H1 (cell line): ENCODE data around the gene LCAT. TPM values are rescaled to one million over a fixed set of nuclear protein-coding genes. Genes with fewer than 3 reads are reported as not detected.

Source experiments
- CTCF ChIA-PET: fragments of 300-600 bp; sonication (Branson Sonifier 250); formaldehyde crosslinking; loops from one replicate; lab custom pipeline; 2021; ENCODE audit not compliant: partially characterized antibody; lab: Charles Lee
- POLR2A ChIA-PET: fragments of 300-600 bp; sonication (Branson Sonifier 250); formaldehyde crosslinking; loops from one replicate; lab custom pipeline; 2021; ENCODE audit warnings: inconsistent platforms; ENCODE audit not compliant: partially characterized antibody; lab: Charles Lee
- DNase-seq, 2 experiments: peaks; one replicate each; pipeline versions ENCODE4 v3.0.0 to v3.0.0-alpha.2; 2010 to 2022; ENCODE audit warnings: low spot score in 2 of 2, low read depth in 1 of 2, mixed read lengths in 1 of 2
- FAIRE-seq: peaks from 2 replicates; lab custom pipeline; 2011; peaks lifted over from hg19 to GRCh38; lab: Jason Lieb, UNC
- H2AFZ ChIP-seq: 2 replicates; pipeline ENCODE4 v1.8.1; 2012; ENCODE audit warnings: low read length, inconsistent platforms
- H2AK5ac ChIP-seq: 2 replicates; pipeline ENCODE4 v1.6.1; 2013; ENCODE audit warnings: low read depth, low read length
- H2BK120ac ChIP-seq: replicated peaks from 2 replicates; pipeline ENCODE3; 2013; ENCODE audit warnings: low read depth, low read length, inconsistent platforms
- H2BK12ac ChIP-seq: 2 replicates; pipeline ENCODE4 v1.6.1; 2013; ENCODE audit warnings: low read depth, low read length
- H2BK15ac ChIP-seq: 2 replicates; pipeline ENCODE4 v1.6.1; 2013; ENCODE audit warnings: low read length
- H2BK20ac ChIP-seq: 2 replicates; pipeline ENCODE4 v1.6.1; 2013; ENCODE audit warnings: low read length
- H2BK5ac ChIP-seq: 2 replicates; pipeline ENCODE4 v1.6.1; 2013; ENCODE audit warnings: low read depth, low read length
- H3K14ac ChIP-seq: 2 replicates; pipeline ENCODE4 v1.6.1; 2013; ENCODE audit warnings: inconsistent platforms; ENCODE audit not compliant: insufficient read length
- H3K18ac ChIP-seq: 2 replicates; pipeline ENCODE4 v1.6.1; 2013; ENCODE audit warnings: low read length; ENCODE audit errors: extremely low read depth
- H3K23ac ChIP-seq: 2 replicates; pipeline ENCODE4 v1.6.1; 2013; ENCODE audit warnings: inconsistent platforms; ENCODE audit not compliant: insufficient read length
- H3K23me2 ChIP-seq: 2 replicates; pipeline ENCODE4 v1.6.1; 2013; ENCODE audit warnings: low read depth, low read length
- H3K27ac ChIP-seq: 2 replicates; pipeline ENCODE4 v1.6.1; 2011; ENCODE audit warnings: low read depth, low read length, inconsistent platforms
- H3K27me3 ChIP-seq, 4 experiments: replicated peaks in 1 of 4; 1 replicate in 1 of 4; 2 replicates in 3 of 4; pipeline versions ENCODE4 v1.6.1 to v1.8.1; 2011 to 2013; ENCODE audit warnings: low read length in 3 of 4, mild to moderate bottlenecking in 3 of 4, inconsistent platforms in 2 of 4, mixed read lengths in 2 of 4, moderate library complexity in 1 of 4; ENCODE audit not compliant: control insufficient read depth in 3 of 4, insufficient read depth in 3 of 4; ENCODE audit errors: extremely low read depth in 1 of 4
- H3K36me3 ChIP-seq, 4 experiments: 2 replicates each; pipeline versions ENCODE4 v1.6.1 to v1.8.1; 2011 to 2013; ENCODE audit warnings: mild to moderate bottlenecking in 4 of 4, low read length in 3 of 4, moderate library complexity in 2 of 4, control low read depth in 1 of 4, inconsistent platforms in 1 of 4; ENCODE audit not compliant: insufficient read depth in 4 of 4, control insufficient read depth in 2 of 4
- H3K4ac ChIP-seq: replicated peaks from 2 replicates; pipeline ENCODE3; 2013; ENCODE audit warnings: low read length, low read depth, mixed read lengths, inconsistent platforms; ENCODE audit not compliant: insufficient read length
- H3K4me1 ChIP-seq, 4 experiments: replicated peaks in 1 of 4; 1 replicate in 1 of 4; 2 replicates in 3 of 4; pipeline versions ENCODE4 v1.6.1 to v1.8.1; 2011 to 2013; ENCODE audit warnings: low read length in 3 of 4, inconsistent platforms in 2 of 4, mixed read lengths in 1 of 4; ENCODE audit not compliant: insufficient read depth in 4 of 4, control insufficient read depth in 3 of 4
- H3K4me2 ChIP-seq, 2 experiments: 2 replicates each; pipeline versions ENCODE4 v1.6.1 to v1.8.1; 2011 to 2013; ENCODE audit warnings: low read depth in 2 of 2, low read length in 2 of 2, control low read depth in 1 of 2, inconsistent platforms in 1 of 2, mild to moderate bottlenecking in 1 of 2; ENCODE audit not compliant: insufficient read depth in 1 of 2
- H3K4me3 ChIP-seq, 4 experiments: fragments of 200-600, 300-600 bp in 1 of 4; sonication (generic), shearing (Covaris generic), sonication (Bioruptor Twin) in 1 of 4; 2 replicates each; pipeline versions ENCODE4 v1.5.1 to v1.8.1; 2011 to 2016; ENCODE audit warnings: low read length in 4 of 4, low read depth in 3 of 4, control low read depth in 2 of 4, inconsistent platforms in 2 of 4, mild to moderate bottlenecking in 2 of 4, mixed read lengths in 1 of 4, moderate library complexity in 1 of 4; ENCODE audit not compliant: insufficient read depth in 2 of 4; ENCODE audit errors: extremely low read depth in 1 of 4
- H3K56ac ChIP-seq: replicated peaks from 2 replicates; pipeline ENCODE3; 2013; ENCODE audit warnings: low read depth, mild to moderate bottlenecking, mixed read lengths, low read length, inconsistent platforms; ENCODE audit not compliant: insufficient read length
- H3K79me1 ChIP-seq: 2 replicates; pipeline ENCODE4 v1.6.1; 2013; ENCODE audit warnings: low read depth, low read length, control low read depth
- H3K79me2 ChIP-seq, 2 experiments: 2 replicates each; pipeline versions ENCODE4 v1.6.1 to v1.8.1; 2012 to 2013; ENCODE audit warnings: low read length in 2 of 2, mild to moderate bottlenecking in 2 of 2, inconsistent platforms in 1 of 2; ENCODE audit not compliant: insufficient read depth in 2 of 2, control insufficient read depth in 1 of 2
- H3K9ac ChIP-seq, 4 experiments: replicated peaks in 1 of 4; 1 replicate in 1 of 4; 2 replicates in 3 of 4; pipeline versions ENCODE4 v1.6.1 to v1.8.1; 2011 to 2013; ENCODE audit warnings: low read depth in 3 of 4, low read length in 3 of 4, control low read depth in 2 of 4, mild to moderate bottlenecking in 2 of 4, moderate library complexity in 2 of 4, inconsistent platforms in 1 of 4; ENCODE audit errors: extremely low read depth in 1 of 4
- H3K9me3 ChIP-seq, 2 experiments: 2 replicates each; pipeline versions ENCODE4 v1.6.1 to v1.8.1; 2012 to 2013; ENCODE audit warnings: mild to moderate bottlenecking in 2 of 2, moderate library complexity in 2 of 2, control low read depth in 1 of 2, inconsistent platforms in 1 of 2, low read depth in 1 of 2, low read length in 1 of 2, mixed read lengths in 1 of 2; ENCODE audit not compliant: insufficient read depth in 2 of 2
- H4K20me1 ChIP-seq, 2 experiments: replicated peaks in 1 of 2; 2 replicates each; pipeline versions ENCODE3 to v1.8.1; 2011 to 2013; ENCODE audit warnings: inconsistent platforms in 2 of 2, low read length in 2 of 2, mild to moderate bottlenecking in 1 of 2; ENCODE audit not compliant: insufficient read depth in 2 of 2, control insufficient read depth in 1 of 2
- H4K5ac ChIP-seq: 2 replicates; pipeline ENCODE4 v1.6.1; 2013; ENCODE audit warnings: low read length, low read depth, mixed read lengths, inconsistent platforms; ENCODE audit not compliant: insufficient read length
- H4K8ac ChIP-seq: 2 replicates; pipeline ENCODE4 v1.8.0; 2013; ENCODE audit warnings: mild to moderate bottlenecking, moderate library complexity, low read length, inconsistent platforms; ENCODE audit not compliant: insufficient read depth; ENCODE audit errors: extremely low read depth
- H4K91ac ChIP-seq: replicated peaks from 2 replicates; pipeline ENCODE3; 2013; ENCODE audit warnings: low read length, mixed read lengths, inconsistent platforms; ENCODE audit not compliant: insufficient read length
- BRCA1 ChIP-seq: IDR thresholded peaks from 2 replicates; pipeline ENCODE4 v1.6.1; 2012; ENCODE audit warnings: low read depth, low read length, improper control_type of control experiment
- CTCF ChIP-seq, 3 experiments: IDR thresholded peaks; 1 replicate in 2 of 3; 2 replicates in 1 of 3; pipeline versions ENCODE4 v1.5.1 to v1.6.1; 2011; ENCODE audit warnings: low read length in 3 of 3, mild to moderate bottlenecking in 3 of 3, inconsistent platforms in 2 of 3, low read depth in 1 of 3, moderate library complexity in 1 of 3; ENCODE audit not compliant: insufficient read depth in 1 of 3; ENCODE audit errors: control extremely low read depth in 1 of 3
- GABPA ChIP-seq: IDR thresholded peaks from 2 replicates; pipeline ENCODE4 v1.6.1; 2011; ENCODE audit warnings: mild to moderate bottlenecking, low read length, moderate library complexity, borderline replicate concordance; ENCODE audit not compliant: insufficient read depth
- HDAC2 ChIP-seq, 2 experiments: fragments of 300-600 bp in 1 of 2; sonication (generic) in 1 of 2; IDR thresholded peaks; 2 replicates each; pipeline ENCODE4 v1.6.1; 2011 to 2012; ENCODE audit warnings: low read depth in 2 of 2, low read length in 2 of 2, mild to moderate bottlenecking in 2 of 2, moderate library complexity in 2 of 2, borderline replicate concordance in 1 of 2, inconsistent platforms in 1 of 2
- RFX5 ChIP-seq: IDR thresholded peaks from 2 replicates; pipeline ENCODE4 v1.6.1; 2011; ENCODE audit warnings: low read depth, low read length, improper control_type of control experiment, borderline replicate concordance
- SIN3A ChIP-seq, 2 experiments: IDR thresholded peaks in 1 of 2; conservative IDR thresholded peaks in 1 of 2; 2 replicates each; pipeline ENCODE4 v1.6.1; 2011 to 2012; ENCODE audit warnings: low read length in 2 of 2, improper control_type of control experiment in 1 of 2, low read depth in 1 of 2, mild to moderate bottlenecking in 1 of 2
- TCF12 ChIP-seq: IDR thresholded peaks from 2 replicates; pipeline ENCODE4 v1.6.1; 2011; ENCODE audit warnings: low read depth, mild to moderate bottlenecking, low read length
- USF2 ChIP-seq: IDR thresholded peaks from 2 replicates; pipeline ENCODE4 v1.6.1; 2011; ENCODE audit warnings: low read length, improper control_type of control experiment
- YY1 ChIP-seq: IDR thresholded peaks from 2 replicates; pipeline ENCODE4 v1.6.1; 2011; ENCODE audit warnings: low read depth, mild to moderate bottlenecking, low read length
- WGBS, 2 experiments: shearing (Covaris generic) in 1 of 2; methylation state at CpG; one replicate each; pipeline versions ENCODE4 v1.1.6 to v1.1.7; 2013 to 2015; ENCODE audit warnings: low lambda C conversion rate in 2 of 2, mixed read lengths in 2 of 2, inconsistent platforms in 1 of 2, low coverage in 1 of 2, missing lambda C conversion rate in 1 of 2; ENCODE audit not compliant: insufficient replicate concordance in 2 of 2, insufficient coverage in 1 of 2, insufficient read length in 1 of 2; ENCODE audit errors: extremely low coverage in 1 of 2, missing lambda C conversion rate in 1 of 2; 5-methylcytosine and 5-hydroxymethylcytosine counted together
- polyA plus RNA-seq, 7 experiments: library from polyadenylated mRNA; depleted of rRNA in 3 of 7; stranded (reverse) in 5 of 7; unstranded in 2 of 7; fragments of >200 nt in 5 of 7; fragments of 200-250 nt in 2 of 7; gene quantifications; 1 replicate in 5 of 7; 2 replicates in 1 of 7; 4 replicates in 1 of 7; pipeline versions ENCODE4 v1.2.1 to v1.2.3, GENCODE V29; 2011 to 2013; ENCODE audit warnings: missing spikeins in 2 of 7, mixed read lengths in 2 of 7
- total RNA-seq: library from RNA; stranded (reverse); fragmentation: NEBNext Ultra II Directional; extraction: Animal tissue kit (Norgen Biotek cat#: 25700); gene quantifications from 2 replicates; pipeline ENCODE4 v1.2.1, GENCODE V29; 2021

Gene LCAT
- total and polyA plus RNA-seq, 2 of the 8 experiments (the other 6 are each of a cell fraction or from before 2014, with no cell fraction given) = 9.4 to 19.6 TPM

GRCh38 chr16:67948015-67948414, 4.1 kb upstream of the LCAT start:
- no peak overlapping the region for H4K91ac ChIP-seq
- WGBS, 2 experiments = 93% methylated on average over 15 of the region's 15 CpGs; no CpG with 5 or more reads in 1 of the 2 experiments
- H3K23ac ChIP-seq = no peak overlapping the region
- no peak overlapping the region for H2BK120ac ChIP-seq
- H3K4me2 ChIP-seq = no peak overlapping the region
- H3K27ac ChIP-seq = no peak overlapping the region
- H3K9me3 ChIP-seq = no peaks in the 10 kb centered on the region
- H2AFZ ChIP-seq = no peak overlapping the region
- H3K79me1 ChIP-seq = peaks cover 2% of the 10 kb centered on the region; the same call in 1 of the 2 replicates
- H4K5ac ChIP-seq = no peak overlapping the region
- no peak overlapping the region for H3K4me3 ChIP-seq
- no peak overlapping the region for H2AK5ac ChIP-seq
- H4K20me1 ChIP-seq = peaks cover 9 to 32% of the 10 kb centered on the region in 2 experiments
- no peak overlapping the region for H3K9ac ChIP-seq
- H2BK20ac ChIP-seq = no peak overlapping the region
- DNase-seq = no peak
- H3K14ac ChIP-seq = no peak overlapping the region
- no peaks in the 10 kb centered on the region; a peak in 1 of 7 replicates for H3K4me1 ChIP-seq
- H3K18ac ChIP-seq = no peak overlapping the region
- H2BK5ac ChIP-seq = no peak overlapping the region
- no peak for FAIRE-seq
- H3K79me2 ChIP-seq = no peaks in the 10 kb centered on the region
- no peak overlapping the region for H2BK15ac ChIP-seq
- no peaks in the 10 kb centered on the region for H3K27me3 ChIP-seq
- H3K56ac ChIP-seq = no peak overlapping the region
- peaks cover 3% of the 10 kb centered on the region; the same call in 1 of the 2 replicates for H3K23me2 ChIP-seq
- no peak overlapping the region for H2BK12ac ChIP-seq
- H3K4ac ChIP-seq = no peak overlapping the region
- POLR2A ChIA-PET = interaction anchor here (0.6 to 8.5 kb wide), 4 partner anchors 9 to 18 kb away, joined by 3 to 47 read pairs (median 9); partner anchors contain the start of gene PSMB10
- H4K8ac ChIP-seq = no peak overlapping the region; the same call in 1 of the 2 replicates
- CTCF ChIA-PET = interaction anchor here (1.1 to 27.1 kb wide), 6 partner anchors 9 to 146 kb away, joined by 3 to 623 read pairs (median 4); partner anchors contain the start of genes EDC4, NRN1L, PSKH1 and SLC12A4
- peaks cover 12 to 59% (median 26%) of the 10 kb centered on the region in 4 experiments for H3K36me3 ChIP-seq
- no peak for TF ChIP-seq GABPA
- no peak for TF ChIP-seq USF2
- TF ChIP-seq CTCF (IDR thresholded peaks at IDR 0.05; ENCODE audit: control extremely low read depth in 1 of 3, insufficient read depth in 1 of 3, low read depth in 1 of 3, low read length in 3 of 3) = no peak
- TF ChIP-seq RFX5 = no peak
- TF ChIP-seq YY1 = no peak
- no peak for TF ChIP-seq BRCA1
- no peak for TF ChIP-seq TCF12
- no peak for TF ChIP-seq HDAC2 (IDR thresholded peaks at IDR 0.05; ENCODE audit: borderline replicate concordance in 1 of 2, low read depth in 2 of 2, low read length in 2 of 2)
- no peak for TF ChIP-seq SIN3A (conservative IDR thresholded peaks at IDR 0.05 in 1 of 2, IDR thresholded peaks at IDR 0.05 in 1 of 2; ENCODE audit: low read depth in 1 of 2, low read length in 2 of 2)
